GM19238 (cell line): ENCODE results near the gene CASR.

Source experiments
- DNase-seq: peaks from one replicate; pipeline ENCODE4 v3.0.0; 2011; ENCODE audit warnings: low spot score; ENCODE audit not compliant: insufficient read length

Gene CASR

GRCh38 chr3:122213650-122214049 is 30.2 kb downstream of the CASR start:
- no peak for DNase-seq

- no peak for DNase-seq
Observed at GRCh38 chr3:122214711-122215110, 31.2 kb downstream of the CASR start.

- no peak for DNase-seq
Observed at GRCh38 chr3:122215592-122216298, 32.3 kb downstream of the CASR start.

- no peak for DNase-seq
Observed at GRCh38 chr3:122217901-122218300, 34.4 kb downstream of the CASR start.

GRCh38 chr3:122219242-122219872 is 35.9 kb downstream of the CASR start:
- no peak for DNase-seq

GRCh38 chr3:122227036-122227781 is 43.7 kb downstream of the CASR start:
- no peak for DNase-seq

GRCh38 chr3:122230174-122230573 is 46.7 kb downstream of the CASR start:
- DNase-seq: no peak

- DNase-seq: no peak
Observed at GRCh38 chr3:122231465-122232157, 48.1 kb downstream of the CASR start.

- DNase-seq: no peak
Observed at GRCh38 chr3:122232485-122232884, 49.0 kb downstream of the CASR start.

GRCh38 chr3:122233101-122233952 is 49.9 kb downstream of the CASR start:
- no peak for DNase-seq

GRCh38 chr3:122234117-122234516 is 50.6 kb downstream of the CASR start:
- DNase-seq: no peak

GRCh38 chr3:122235147-122235546 is 51.7 kb downstream of the CASR start:
- no peak for DNase-seq

GRCh38 chr3:122239112-122239511 is 55.6 kb downstream of the CASR start:
- DNase-seq: no peak

- no peak for DNase-seq
Observed at GRCh38 chr3:122245513-122246174, 62.2 kb downstream of the CASR start.

GRCh38 chr3:122246199-122246598 is 62.7 kb downstream of the CASR start:
- DNase-seq: no peak

- no peak for DNase-seq
Observed at GRCh38 chr3:122247087-122247824, 63.8 kb downstream of the CASR start.

- DNase-seq: no peak
Observed at GRCh38 chr3:122247825-122248185, 64.3 kb downstream of the CASR start.

GRCh38 chr3:122251428-122251827 is 68.0 kb downstream of the CASR start:
- no peak for DNase-seq

- no peak for DNase-seq
Observed at GRCh38 chr3:122253581-122253980, 70.1 kb downstream of the CASR start.
